HG02884 (cell line): Measurements from ENCODE around the gene RNF169.
A peak's percentile ranks its signal among the peaks of the same experiment; 100 is the strongest.

Experiments used
- ATAC-seq: cut with Tn5 transposase; IDR thresholded peaks from one replicate; pipeline ENCODE4 v1.9.1; 2021; ENCODE audit warnings: mild to moderate bottlenecking, moderate library complexity; ENCODE audit not compliant: unreplicated experiment

The RNF169 gene

GRCh38 chr11:74748211-74749126 is at the start of gene RNF169:
TSS of gene RNF169 (plus strand) at chr11:74748849. CDS start at chr11:74748881, 32 bp downstream.
- ATAC-seq, result peak; percentile 97

GRCh38 chr11:74699615-74700396 is 48.8 kb upstream of the RNF169 start:
- ATAC-seq, result no peak

- no peak for ATAC-seq
Measured at GRCh38 chr11:74701351-74701750, 47.3 kb upstream of the RNF169 start.

GRCh38 chr11:74702383-74703007 is 46.2 kb upstream of the RNF169 start:
- ATAC-seq, result peak; percentile 59

- no peak for ATAC-seq
Measured at GRCh38 chr11:74703211-74703610, 45.4 kb upstream of the RNF169 start.

- ATAC-seq, result no peak
Measured at GRCh38 chr11:74707182-74707581, 41.5 kb upstream of the RNF169 start.

GRCh38 chr11:74707602-74708510 is 40.8 kb upstream of the RNF169 start:
- no peak for ATAC-seq

- ATAC-seq, result no peak
Measured at GRCh38 chr11:74709175-74709574, 39.5 kb upstream of the RNF169 start.

- no peak for ATAC-seq
Measured at GRCh38 chr11:74710281-74710938, 38.2 kb upstream of the RNF169 start.

GRCh38 chr11:74713686-74714085 is 35.0 kb upstream of the RNF169 start:
- no peak for ATAC-seq

GRCh38 chr11:74714904-74715303 is 33.7 kb upstream of the RNF169 start:
- ATAC-seq, result no peak

- ATAC-seq, result no peak
Measured at GRCh38 chr11:74717221-74717969, 31.3 kb upstream of the RNF169 start.

GRCh38 chr11:74719011-74719410 is 29.6 kb upstream of the RNF169 start:
- ATAC-seq, result no peak

GRCh38 chr11:74720596-74721478 is 27.8 kb upstream of the RNF169 start:
- ATAC-seq, result no peak

- ATAC-seq, result no peak
Measured at GRCh38 chr11:74721479-74721835, 27.2 kb upstream of the RNF169 start.

GRCh38 chr11:74723511-74723910 is 25.1 kb upstream of the RNF169 start:
- ATAC-seq, result no peak

GRCh38 chr11:74725701-74726100 is 22.9 kb upstream of the RNF169 start:
- ATAC-seq, result no peak

GRCh38 chr11:74726547-74727182 is 22.0 kb upstream of the RNF169 start:
- ATAC-seq, result peak; percentile 78
